Right hindlimb (tissue), 1 donor: ENCODE measurements around the gene RPTOR.

Experiments
- DNase-seq: peaks from one replicate; pipeline ENCODE4 v3.0.0-alpha.2; 2018

RPTOR gene

GRCh38 chr17:80955078-80955477 lies 410.4 kb downstream of the RPTOR start:
- DNase-seq: no peak

GRCh38 chr17:80955671-80956280 lies 411.1 kb downstream of the RPTOR start:
- DNase-seq: peak; percentile 20

- peak; percentile 12 for DNase-seq
These were observed 411.9 kb downstream of the RPTOR start for GRCh38 chr17:80956321-80957190.

GRCh38 chr17:80957461-80957941 lies 412.9 kb downstream of the RPTOR start:
- DNase-seq: peak; percentile 15

GRCh38 chr17:80959330-80960036 lies 414.8 kb downstream of the RPTOR start:
- peak; percentile 87 for DNase-seq

GRCh38 chr17:80960037-80960796 lies 415.6 kb downstream of the RPTOR start:
- DNase-seq: no peak

- no peak for DNase-seq
These were observed 416.3 kb downstream of the RPTOR start for GRCh38 chr17:80960797-80961452.

GRCh38 chr17:80961541-80962330 lies 417.1 kb downstream of the RPTOR start:
- peak; percentile 69 for DNase-seq

GRCh38 chr17:80962356-80963329 lies 418.0 kb downstream of the RPTOR start:
- DNase-seq: no peak

- DNase-seq: no peak
These were observed 419.3 kb downstream of the RPTOR start for GRCh38 chr17:80963812-80964543.

GRCh38 chr17:80964544-80964856 lies 419.9 kb downstream of the RPTOR start:
- no peak for DNase-seq

- DNase-seq: no peak
These were observed 420.4 kb downstream of the RPTOR start for GRCh38 chr17:80964859-80965580.

GRCh38 chr17:80965606-80966005 lies 421.0 kb downstream of the RPTOR start:
- no peak for DNase-seq

- no peak for DNase-seq
These were observed 422.8 kb downstream of the RPTOR start for GRCh38 chr17:80967404-80967872.

GRCh38 chr17:80968602-80969029 lies 424.0 kb downstream of the RPTOR start:
- peak; percentile 88 for DNase-seq

GRCh38 chr17:80969030-80969673 lies 424.5 kb downstream of the RPTOR start:
- no peak for DNase-seq

GRCh38 chr17:80969674-80970043 lies 425.0 kb downstream of the RPTOR start:
- no peak for DNase-seq
